ENCODE measurements around the gene TEKT2. TPM values are rescaled to one million over a fixed set of nuclear protein-coding genes. Genes with fewer than 3 reads are reported as not detected.

TEKT2 gene
- total RNA-seq, 1 donor from 2014 or later: 2.1 TPM

DNA sequence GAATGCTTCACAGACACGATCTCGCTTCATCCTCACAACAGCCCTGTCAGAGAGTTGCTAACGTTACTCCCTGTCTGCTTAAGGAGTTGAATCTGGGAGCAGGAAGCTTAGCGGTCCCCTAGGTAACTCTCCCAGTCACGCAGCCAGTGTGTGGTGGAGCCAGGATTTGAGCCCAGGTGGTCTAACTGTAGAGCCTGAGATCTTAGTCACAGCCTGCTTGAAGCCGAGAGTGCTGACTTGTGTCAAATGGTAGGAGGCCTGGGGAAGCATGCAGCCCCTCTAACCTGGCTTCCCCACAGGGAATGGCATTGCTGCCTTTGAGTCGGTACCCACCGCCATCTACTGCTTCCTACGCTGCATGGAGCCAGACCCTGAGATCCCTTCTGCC, 8.9 kb downstream of the TEKT2 start:
- Histone ChIP-seq H3K4me1 (ENCODE audit: control insufficient read depth in 3 of 3, insufficient read depth in 3 of 3, low read length in 3 of 3) (peaks cover 23 to 46% (median 39%) of the 10 kb centered on the region in 3 donors), H3K9me3 (ENCODE audit: control insufficient read depth in 3 of 3, low read length in 3 of 3) (no peaks in the 10 kb centered on the region), H3K27me3 (ENCODE audit: control insufficient read depth in 3 of 3, insufficient read depth in 3 of 3, low read length in 3 of 3) (peaks cover 0 to 3% (median 0%) of the 10 kb centered on the region in 3 donors), H3K4me3 (ENCODE audit: low read length in 3 of 3) (no peak overlapping the region), H3K9ac (ENCODE audit: low read depth in 1 of 3, low read length in 3 of 3) (no peak overlapping the region), H3K27ac (ENCODE audit: low read depth, low read length) (no peak overlapping the region), H3K36me3 (ENCODE audit: control insufficient read depth in 3 of 3, insufficient read depth in 3 of 3, low read length in 3 of 3) (peaks cover 48 to 52% (median 49%) of the 10 kb centered on the region in 3 donors)

DNA sequence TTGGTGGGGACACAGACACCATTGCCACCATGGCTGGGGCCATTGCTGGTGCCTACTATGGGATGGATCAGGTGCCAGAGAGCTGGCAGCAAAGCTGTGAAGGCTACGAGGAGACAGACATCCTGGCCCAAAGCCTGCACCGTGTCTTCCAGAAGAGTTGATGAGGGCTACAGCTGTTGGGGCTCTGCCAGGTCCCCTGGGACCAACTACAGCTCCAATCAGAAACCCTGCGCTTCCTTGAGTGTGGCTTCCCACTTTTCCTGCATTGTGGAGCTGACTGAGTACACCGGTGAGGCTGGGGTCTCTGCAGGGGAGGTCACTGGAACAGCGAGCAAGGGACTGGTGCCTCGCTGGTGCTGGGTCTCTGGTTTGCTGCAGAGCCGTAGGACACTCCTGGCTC, 9.3 kb downstream of the TEKT2 start:
- H3K9me3 ChIP-seq (ENCODE audit: control insufficient read depth in 3 of 3, low read length in 3 of 3): no peaks in the 10 kb centered on the region
- H3K9ac ChIP-seq (ENCODE audit: low read depth in 1 of 3, low read length in 3 of 3): no peak overlapping the region
- H3K36me3 ChIP-seq (ENCODE audit: control insufficient read depth in 3 of 3, insufficient read depth in 3 of 3, low read length in 3 of 3): peaks cover 48 to 52% (median 49%) of the 10 kb centered on the region in 3 donors
- no peak overlapping the region for H3K27ac ChIP-seq (ENCODE audit: low read depth, low read length)
- H3K4me1 ChIP-seq (ENCODE audit: control insufficient read depth in 3 of 3, insufficient read depth in 3 of 3, low read length in 3 of 3): peaks cover 20 to 42% (median 37%) of the 10 kb centered on the region in 3 donors
- H3K27me3 ChIP-seq (ENCODE audit: control insufficient read depth in 3 of 3, insufficient read depth in 3 of 3, low read length in 3 of 3): no peaks in the 10 kb centered on the region
- H3K4me3 ChIP-seq (ENCODE audit: low read length in 3 of 3): no peak overlapping the region

DNA sequence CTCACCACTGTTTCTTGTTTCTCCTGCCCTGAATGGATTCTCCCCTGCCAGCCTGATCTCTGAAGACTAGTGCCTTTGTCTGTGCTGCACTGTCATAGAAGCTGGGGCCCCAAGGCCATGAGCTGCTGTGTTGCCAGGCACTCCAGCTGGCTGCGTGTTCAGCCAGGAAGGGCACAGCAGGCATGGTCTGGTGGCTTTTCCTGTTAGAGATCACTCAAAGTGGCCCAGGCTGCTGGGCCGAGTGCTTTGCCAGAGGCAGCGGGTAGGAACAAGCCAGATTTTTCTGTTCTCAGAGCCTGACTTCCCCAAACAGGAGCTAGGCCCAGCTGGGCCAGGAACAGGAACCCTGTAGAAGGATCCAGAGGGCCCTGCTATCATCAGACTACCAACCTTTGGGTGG, 10.0 kb downstream of the TEKT2 start:
- Histone ChIP-seq H3K9me3 (ENCODE audit: control insufficient read depth in 3 of 3, low read length in 3 of 3) (no peaks in the 10 kb centered on the region), H3K4me1 (ENCODE audit: control insufficient read depth in 3 of 3, insufficient read depth in 3 of 3, low read length in 3 of 3) (peaks cover 18 to 36% (median 35%) of the 10 kb centered on the region in 3 donors), H3K4me3 (ENCODE audit: low read length in 3 of 3) (no peak overlapping the region), H3K9ac (ENCODE audit: low read depth in 1 of 3, low read length in 3 of 3) (no peak overlapping the region), H3K36me3 (ENCODE audit: control insufficient read depth in 3 of 3, insufficient read depth in 3 of 3, low read length in 3 of 3) (peaks cover 48 to 52% (median 49%) of the 10 kb centered on the region in 3 donors), H3K27ac (ENCODE audit: low read depth, low read length) (peak overlapping the region; percentile 30), H3K27me3 (ENCODE audit: control insufficient read depth in 3 of 3, insufficient read depth in 3 of 3, low read length in 3 of 3) (no peaks in the 10 kb centered on the region)

DNA sequence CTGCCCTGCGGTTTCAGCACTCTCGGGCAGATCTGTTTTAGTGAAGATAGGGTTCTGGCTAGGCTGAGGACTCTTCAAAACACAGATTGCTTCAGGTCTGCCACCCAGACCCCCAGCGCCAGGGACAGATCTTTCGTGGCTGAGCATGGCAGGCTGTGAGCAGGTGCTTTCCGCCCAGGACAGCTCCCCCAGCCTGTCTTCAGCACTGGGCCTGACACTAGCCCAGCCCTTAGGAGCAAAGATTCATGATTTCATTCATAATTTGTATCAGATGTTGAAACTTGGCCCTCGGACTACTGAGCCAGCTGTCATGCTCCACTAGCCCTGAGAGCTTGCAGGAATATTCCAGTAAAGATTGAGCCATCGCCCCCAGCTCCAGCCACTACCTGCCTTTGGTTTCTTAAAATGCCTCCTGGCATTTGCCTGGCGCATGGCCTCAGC, 10.7 kb downstream of the TEKT2 start:
- H3K27me3 ChIP-seq (ENCODE audit: control insufficient read depth in 3 of 3, insufficient read depth in 3 of 3, low read length in 3 of 3): no peaks in the 10 kb centered on the region
- peak overlapping the region in 1 of 3 donors; percentile 33 for H3K9ac ChIP-seq (ENCODE audit: low read depth in 1 of 3, low read length in 3 of 3)
- H3K36me3 ChIP-seq (ENCODE audit: control insufficient read depth in 3 of 3, insufficient read depth in 3 of 3, low read length in 3 of 3): peaks cover 48 to 52% (median 49%) of the 10 kb centered on the region in 3 donors
- peaks cover 14 to 30% (median 28%) of the 10 kb centered on the region in 3 donors for H3K4me1 ChIP-seq (ENCODE audit: control insufficient read depth in 3 of 3, insufficient read depth in 3 of 3, low read length in 3 of 3)
- peak overlapping the region; percentile 30 for H3K27ac ChIP-seq (ENCODE audit: low read depth, low read length)
- H3K4me3 ChIP-seq (ENCODE audit: low read length in 3 of 3): no peak overlapping the region
- no peaks in the 10 kb centered on the region for H3K9me3 ChIP-seq (ENCODE audit: control insufficient read depth in 3 of 3, low read length in 3 of 3)

DNA sequence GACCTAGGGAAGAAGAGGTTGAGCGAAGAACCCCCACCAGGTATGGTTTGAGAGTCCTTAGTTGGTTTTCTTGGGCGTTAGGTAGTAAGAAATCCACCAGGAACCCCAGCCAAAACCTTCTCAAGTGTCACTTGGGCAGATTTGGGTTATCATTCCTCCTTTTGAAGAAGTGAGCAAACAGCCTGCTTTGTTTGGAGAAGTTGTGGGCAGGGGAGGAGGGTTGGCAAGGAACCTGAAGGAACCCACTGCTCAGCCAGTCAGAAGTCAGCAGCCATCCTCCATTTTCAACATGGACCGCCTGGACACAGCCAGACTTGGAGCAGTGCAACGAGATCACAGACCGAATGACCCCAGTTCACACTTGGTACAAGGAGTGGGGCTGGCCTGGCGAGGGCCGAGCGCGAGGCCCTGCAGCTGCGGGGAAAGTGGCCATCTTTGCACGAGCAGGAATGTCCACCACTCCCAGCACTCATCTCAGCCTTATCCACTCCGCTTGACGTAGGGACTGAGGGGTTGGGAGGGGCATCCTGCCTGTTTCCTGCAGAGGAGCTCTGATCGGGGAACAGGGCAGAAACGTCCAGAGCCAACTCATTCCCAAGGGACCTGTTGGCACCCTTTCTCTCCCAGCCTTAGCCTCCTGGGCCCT, 12.0 kb downstream of the TEKT2 start:
- peaks cover 8 to 24% (median 23%) of the 10 kb centered on the region in 3 donors for H3K4me1 ChIP-seq (ENCODE audit: control insufficient read depth in 3 of 3, insufficient read depth in 3 of 3, low read length in 3 of 3)
- no peak overlapping the region for H3K27ac ChIP-seq (ENCODE audit: low read depth, low read length)
- no peak overlapping the region for H3K9ac ChIP-seq (ENCODE audit: low read depth in 1 of 3, low read length in 3 of 3)

DNA sequence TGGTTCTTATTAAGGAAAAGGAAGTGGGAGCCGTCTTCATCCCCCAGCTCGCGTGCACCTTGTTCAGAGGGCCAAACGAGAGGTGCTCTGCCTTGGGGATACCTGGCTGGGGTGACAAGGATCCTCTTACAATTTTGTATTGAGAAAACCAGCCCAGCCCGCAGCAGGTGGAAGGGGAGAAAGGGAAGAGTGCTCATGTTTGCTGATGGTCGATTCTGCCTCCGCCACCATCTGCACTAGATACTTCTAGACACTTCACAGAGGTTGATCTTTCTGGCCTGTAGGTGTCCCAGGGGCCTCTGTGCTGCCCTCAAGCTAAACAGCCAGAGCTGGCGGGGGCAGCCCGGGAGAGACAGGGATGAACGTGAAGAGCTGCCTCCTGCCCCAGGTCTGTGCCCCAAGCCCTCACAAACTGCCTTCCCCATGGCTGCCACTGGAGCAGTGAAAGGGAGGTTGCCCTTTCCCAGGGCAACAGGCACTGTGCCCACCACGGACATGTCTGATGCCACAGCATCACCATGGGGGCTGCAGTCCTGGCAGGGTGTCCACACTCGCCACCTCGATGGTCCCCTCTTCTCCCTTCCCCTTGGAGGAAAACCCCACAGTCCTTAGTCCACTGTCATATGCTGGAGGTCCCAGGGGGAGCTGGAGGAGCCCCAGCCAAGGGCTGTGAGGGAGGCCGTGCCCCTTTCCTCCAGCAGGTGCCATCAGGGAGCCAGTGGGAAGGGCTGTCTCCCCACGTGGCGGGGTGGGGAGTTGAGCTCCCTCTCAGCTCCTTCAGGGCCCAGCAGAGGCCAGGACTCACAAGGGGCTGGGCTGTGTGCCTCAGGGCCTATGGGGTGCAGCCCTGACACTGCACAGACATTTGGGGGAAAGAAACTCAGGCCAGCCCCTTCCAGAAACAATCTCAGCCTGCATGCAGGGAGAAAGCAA, 12.9 kb downstream of the TEKT2 start:
- no peaks in the 10 kb centered on the region for H3K9me3 ChIP-seq (ENCODE audit: control insufficient read depth in 3 of 3, low read length in 3 of 3)
- H3K36me3 ChIP-seq (ENCODE audit: control insufficient read depth in 3 of 3, insufficient read depth in 3 of 3, low read length in 3 of 3): peaks cover 40 to 44% (median 41%) of the 10 kb centered on the region in 3 donors
- H3K27me3 ChIP-seq (ENCODE audit: control insufficient read depth in 3 of 3, insufficient read depth in 3 of 3, low read length in 3 of 3): no peaks in the 10 kb centered on the region
- peaks cover 7 to 24% (median 18%) of the 10 kb centered on the region in 3 donors for H3K4me1 ChIP-seq (ENCODE audit: control insufficient read depth in 3 of 3, insufficient read depth in 3 of 3, low read length in 3 of 3)
- H3K4me3 ChIP-seq (ENCODE audit: low read length in 3 of 3): no peak overlapping the region
- no peak overlapping the region for H3K9ac ChIP-seq (ENCODE audit: low read depth in 1 of 3, low read length in 3 of 3)
- no peak overlapping the region for H3K27ac ChIP-seq (ENCODE audit: low read depth, low read length)

More for the DNA sequence above, 12.0 kb downstream of the TEKT2 start:
- Histone ChIP-seq H3K4me3 (ENCODE audit: low read length in 3 of 3) (no peak overlapping the region), H3K36me3 (ENCODE audit: control insufficient read depth in 3 of 3, insufficient read depth in 3 of 3, low read length in 3 of 3) (peaks cover 48 to 52% (median 49%) of the 10 kb centered on the region in 3 donors), H3K27me3 (ENCODE audit: control insufficient read depth in 3 of 3, insufficient read depth in 3 of 3, low read length in 3 of 3) (no peaks in the 10 kb centered on the region), H3K9me3 (ENCODE audit: control insufficient read depth in 3 of 3, low read length in 3 of 3) (no peaks in the 10 kb centered on the region)

DNA sequence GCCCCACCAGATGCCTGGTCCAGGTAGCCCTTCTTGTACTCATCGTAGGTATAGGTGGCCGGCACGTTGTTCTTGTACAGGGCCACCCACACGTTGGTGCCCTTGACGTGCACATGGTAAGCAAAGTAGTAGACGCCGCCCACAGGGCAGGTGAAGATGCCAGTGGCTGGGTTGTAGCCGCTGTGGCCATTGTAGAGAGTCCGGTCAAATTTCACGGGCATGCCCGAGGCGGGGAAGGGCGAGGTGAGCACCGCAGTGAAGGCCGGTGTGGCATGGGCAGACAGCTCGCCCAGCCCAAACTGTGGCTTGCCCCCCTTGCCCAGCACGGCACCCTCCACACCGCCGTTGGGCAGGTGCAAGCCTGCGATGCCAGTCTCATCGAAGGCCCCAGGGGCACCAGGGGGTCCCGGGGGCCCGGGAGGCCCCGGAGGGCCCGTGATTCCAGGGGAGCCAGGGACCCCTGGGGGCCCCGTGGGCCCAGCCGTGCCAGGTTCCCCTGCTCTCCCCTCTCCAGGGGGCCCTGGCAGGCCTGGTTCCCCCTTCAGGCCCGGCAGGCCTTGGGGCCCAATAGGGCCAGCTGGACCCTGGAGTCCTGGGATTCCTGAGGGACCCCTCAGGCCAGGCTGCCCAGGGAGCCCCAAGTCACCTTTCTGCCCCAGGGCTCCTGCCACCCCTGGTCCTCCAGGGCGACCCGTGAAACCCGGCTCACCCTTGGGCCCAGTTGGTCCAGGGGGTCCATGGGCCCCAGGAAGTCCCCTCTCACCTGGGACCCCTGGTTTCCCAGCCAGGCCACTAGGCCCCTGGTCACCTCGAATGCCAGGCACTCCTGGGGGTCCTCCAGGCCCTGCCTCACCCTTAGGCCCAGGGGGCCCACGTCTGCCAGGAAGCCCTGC, 14.0 kb downstream of the TEKT2 start:
- Histone ChIP-seq H3K36me3 (ENCODE audit: control insufficient read depth in 3 of 3, insufficient read depth in 3 of 3, low read length in 3 of 3) (peaks cover 28 to 32% (median 30%) of the 10 kb centered on the region in 3 donors), H3K4me3 (ENCODE audit: low read length in 3 of 3) (no peak overlapping the region), H3K4me1 (ENCODE audit: control insufficient read depth in 3 of 3, insufficient read depth in 3 of 3, low read length in 3 of 3) (peaks cover 7 to 22% (median 16%) of the 10 kb centered on the region in 3 donors), H3K9ac (ENCODE audit: low read depth in 1 of 3, low read length in 3 of 3) (no peak overlapping the region), H3K27ac (ENCODE audit: low read depth, low read length) (no peak overlapping the region), H3K27me3 (ENCODE audit: control insufficient read depth in 3 of 3, insufficient read depth in 3 of 3, low read length in 3 of 3) (no peaks in the 10 kb centered on the region), H3K9me3 (ENCODE audit: control insufficient read depth in 3 of 3, low read length in 3 of 3) (no peaks in the 10 kb centered on the region)

DNA sequence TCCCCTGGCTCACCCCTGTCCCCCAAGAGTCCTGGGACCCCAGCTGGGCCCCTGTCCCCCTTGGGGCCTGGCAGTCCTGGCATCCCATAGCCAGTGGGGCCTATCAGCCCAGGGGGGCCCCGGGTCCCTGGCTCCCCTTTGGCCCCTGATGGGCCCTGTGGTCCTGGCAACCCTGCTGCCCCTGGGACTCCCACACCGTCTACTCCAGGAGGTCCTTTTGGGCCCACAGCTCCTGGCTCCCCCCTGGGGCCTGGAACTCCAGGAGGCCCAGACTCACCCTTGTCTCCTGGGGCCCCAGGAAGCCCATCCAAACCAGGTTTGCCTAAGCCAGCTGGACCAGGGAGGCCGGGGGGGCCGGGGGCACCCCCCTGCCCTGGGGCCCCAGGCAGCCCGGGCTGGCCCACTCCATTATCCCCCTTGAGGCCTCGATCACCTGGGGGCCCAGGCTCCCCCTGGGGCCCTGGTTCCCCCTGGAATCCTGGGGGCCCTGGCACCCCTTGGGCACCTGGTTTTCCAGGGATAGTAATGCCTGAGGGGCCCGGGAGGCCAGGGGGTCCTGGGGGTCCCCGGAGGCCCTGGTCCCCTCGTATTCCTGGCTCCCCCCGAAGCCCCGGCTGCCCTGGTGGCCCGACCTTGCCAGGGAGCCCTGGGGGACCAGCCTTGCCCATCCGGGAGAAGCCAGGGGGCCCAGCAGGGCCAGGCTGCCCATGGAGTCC, 14.9 kb downstream of the TEKT2 start:
- peaks cover 21 to 23% (median 21%) of the 10 kb centered on the region in 3 donors for H3K36me3 ChIP-seq (ENCODE audit: control insufficient read depth in 3 of 3, insufficient read depth in 3 of 3, low read length in 3 of 3)
- no peaks in the 10 kb centered on the region for H3K27me3 ChIP-seq (ENCODE audit: control insufficient read depth in 3 of 3, insufficient read depth in 3 of 3, low read length in 3 of 3)

More for the DNA sequence above, 14.9 kb downstream of the TEKT2 start:
- H3K4me1 ChIP-seq (ENCODE audit: control insufficient read depth in 3 of 3, insufficient read depth in 3 of 3, low read length in 3 of 3): peaks cover 4 to 13% (median 8%) of the 10 kb centered on the region in 3 donors
- H3K27ac ChIP-seq (ENCODE audit: low read depth, low read length): no peak overlapping the region
- no peak overlapping the region for H3K9ac ChIP-seq (ENCODE audit: low read depth in 1 of 3, low read length in 3 of 3)
- H3K9me3 ChIP-seq (ENCODE audit: control insufficient read depth in 3 of 3, low read length in 3 of 3): no peaks in the 10 kb centered on the region
- no peak overlapping the region for H3K4me3 ChIP-seq (ENCODE audit: low read length in 3 of 3)
